GM13977 (cell line): ENCODE measurements around the gene LRP1B.
"Not testable (repeated sequence)": the region's sequence is repeated elsewhere in the genome, so short reads cannot be mapped to it uniquely, and the experiment has no call there.

Experiments
- DNase-seq: peaks from one replicate; pipeline ENCODE4 v3.0.0; 2012; ENCODE audit warnings: low spot score
- in situ Hi-C: fragments of 300-500 bp; cut with MboI; formaldehyde crosslinking; loops from one replicate; pipeline ENCODE4 v1.12.0; 2022; ENCODE audit warnings: low sequenced_read_pairs, low pct_unique_long_range_greater_than_20kb, mixed read lengths, inconsistent platforms; ENCODE audit not compliant: unreplicated experiment
- TF ChIP-seq, protein P1 (sequence below): IDR thresholded peaks from 2 replicates; pipeline ENCODE4 v1.5.1; 2012; ENCODE audit warnings: mild to moderate bottlenecking, control low read depth; ENCODE audit not compliant: insufficient read depth; ENCODE audit errors: extremely low read depth, missing control alignments

LRP1B gene

DNA sequence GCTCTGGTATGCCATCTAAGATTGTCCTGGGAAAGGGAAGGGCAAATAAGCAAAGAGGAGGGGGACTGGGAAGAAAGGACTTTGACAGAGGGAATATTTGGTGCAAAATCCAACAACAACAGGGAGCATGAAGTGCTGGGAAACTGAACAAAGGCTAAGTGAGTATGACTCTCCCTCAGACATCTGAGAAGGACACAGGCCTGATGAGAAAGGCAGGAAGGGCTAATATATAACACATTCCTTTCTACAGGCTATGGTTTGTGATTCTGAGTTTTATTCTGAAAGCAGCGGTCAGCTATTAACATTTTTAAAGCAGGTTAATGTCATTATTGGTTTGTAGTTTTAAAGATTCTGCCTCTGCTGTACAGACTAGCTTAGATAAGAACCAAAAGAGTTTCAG, 1579.5 kb downstream of the LRP1B start:
- in situ Hi-C loops = no loop called here

DNA sequence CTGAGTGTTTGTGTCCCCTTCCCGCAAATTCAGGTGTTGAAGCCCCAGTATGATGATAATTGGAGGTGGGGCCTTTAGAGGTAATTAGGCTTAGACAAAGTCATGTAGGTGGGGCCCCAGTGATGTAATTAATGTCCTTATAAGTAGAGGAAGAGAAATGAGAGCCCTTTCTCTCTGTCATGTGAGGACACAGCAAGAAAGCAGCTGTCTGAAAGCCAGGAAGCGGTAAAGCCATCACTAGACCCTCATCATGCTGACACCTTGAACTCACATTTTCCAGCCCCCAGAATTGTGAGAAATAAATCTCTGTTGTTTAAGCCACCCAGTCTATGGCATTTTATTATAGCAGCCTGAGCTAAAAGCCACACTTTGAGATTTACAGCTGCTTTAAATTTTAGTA, 1580.0 kb downstream of the LRP1B start:
- in situ Hi-C loops = no loop called here
- no peak for DNase-seq
- TF ChIP-seq, protein P1, sequence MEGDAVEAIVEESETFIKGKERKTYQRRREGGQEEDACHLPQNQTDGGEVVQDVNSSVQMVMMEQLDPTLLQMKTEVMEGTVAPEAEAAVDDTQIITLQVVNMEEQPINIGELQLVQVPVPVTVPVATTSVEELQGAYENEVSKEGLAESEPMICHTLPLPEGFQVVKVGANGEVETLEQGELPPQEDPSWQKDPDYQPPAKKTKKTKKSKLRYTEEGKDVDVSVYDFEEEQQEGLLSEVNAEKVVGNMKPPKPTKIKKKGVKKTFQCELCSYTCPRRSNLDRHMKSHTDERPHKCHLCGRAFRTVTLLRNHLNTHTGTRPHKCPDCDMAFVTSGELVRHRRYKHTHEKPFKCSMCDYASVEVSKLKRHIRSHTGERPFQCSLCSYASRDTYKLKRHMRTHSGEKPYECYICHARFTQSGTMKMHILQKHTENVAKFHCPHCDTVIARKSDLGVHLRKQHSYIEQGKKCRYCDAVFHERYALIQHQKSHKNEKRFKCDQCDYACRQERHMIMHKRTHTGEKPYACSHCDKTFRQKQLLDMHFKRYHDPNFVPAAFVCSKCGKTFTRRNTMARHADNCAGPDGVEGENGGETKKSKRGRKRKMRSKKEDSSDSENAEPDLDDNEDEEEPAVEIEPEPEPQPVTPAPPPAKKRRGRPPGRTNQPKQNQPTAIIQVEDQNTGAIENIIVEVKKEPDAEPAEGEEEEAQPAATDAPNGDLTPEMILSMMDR = no peak

More for the DNA sequence above, 1579.5 kb downstream of the LRP1B start:
- DNase-seq = no peak
- TF ChIP-seq, protein P1 = no peak

DNA sequence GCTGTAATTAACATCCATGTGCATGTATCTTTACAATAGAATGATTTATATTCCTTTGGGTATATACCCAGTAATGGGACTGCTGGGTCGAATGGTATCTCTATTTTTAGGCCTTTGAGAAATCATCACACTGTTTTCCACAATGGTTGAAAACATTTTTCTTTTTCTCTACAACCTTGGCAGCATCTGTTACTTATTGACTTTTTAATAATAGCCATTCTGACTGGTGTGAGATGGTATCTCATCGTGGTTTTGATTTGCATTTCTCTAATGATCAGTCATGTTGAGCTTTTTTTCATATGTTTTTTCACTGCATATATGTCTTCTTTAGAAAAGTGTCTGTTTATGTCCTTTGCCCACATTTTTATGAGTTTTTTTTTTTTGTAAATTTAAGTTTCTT, 1586.0 kb downstream of the LRP1B start:
- DNase-seq, in situ Hi-C loops: not testable (repeated sequence)

DNA sequence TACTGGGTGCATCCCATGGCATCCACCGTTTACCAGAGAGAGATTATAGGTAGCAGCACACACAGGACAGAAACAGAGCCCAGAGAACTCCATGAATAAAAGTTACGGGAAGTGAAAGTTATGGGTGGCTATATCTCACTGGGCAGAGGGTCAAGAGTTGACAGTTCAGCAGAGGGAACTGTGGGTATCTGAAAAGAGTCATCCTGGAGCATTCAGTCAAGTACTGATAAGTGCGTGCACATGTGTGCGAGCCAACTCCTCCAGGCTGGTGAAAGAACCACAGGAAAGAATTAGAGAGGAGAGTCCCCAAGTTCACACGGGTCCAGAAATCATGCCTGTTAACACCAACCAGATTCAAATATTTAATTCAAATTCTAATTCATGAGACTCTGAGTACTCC, 1588.2 kb downstream of the LRP1B start:
- no peak for DNase-seq
- TF ChIP-seq, protein P1 = no peak
- in situ Hi-C loops = no loop called here

DNA sequence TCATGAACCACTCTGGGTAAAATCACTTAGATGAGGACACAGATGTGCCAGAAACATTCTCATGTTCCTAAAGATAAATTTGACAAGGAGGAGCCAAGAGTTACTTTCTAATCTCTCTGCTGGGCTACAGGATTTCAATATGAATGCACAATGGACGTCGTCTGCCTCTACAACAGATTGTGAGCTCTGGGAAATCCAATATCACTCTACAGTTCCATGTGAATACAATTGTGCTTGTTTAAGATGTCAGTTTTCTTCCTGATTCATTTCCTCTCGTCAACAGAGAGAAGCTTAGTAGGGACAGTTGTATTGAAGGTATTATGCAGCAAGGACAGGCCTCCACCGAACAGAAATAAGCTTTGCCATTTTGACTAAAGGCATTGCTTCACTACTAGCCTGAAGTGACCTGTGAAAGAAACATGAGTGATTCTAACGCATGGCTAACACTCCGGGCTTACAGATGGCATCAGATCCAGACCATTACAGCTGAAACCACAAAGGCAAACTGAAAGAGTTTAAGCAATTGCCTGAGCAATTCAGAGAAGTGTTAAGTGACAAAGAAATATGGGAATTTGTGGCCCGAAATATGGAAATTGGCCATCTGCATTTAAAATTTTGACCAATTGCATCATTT, 1591.5 kb downstream of the LRP1B start:
- TF ChIP-seq, protein P1 = no peak
- in situ Hi-C loops = no loop called here
- no peak for DNase-seq

DNA sequence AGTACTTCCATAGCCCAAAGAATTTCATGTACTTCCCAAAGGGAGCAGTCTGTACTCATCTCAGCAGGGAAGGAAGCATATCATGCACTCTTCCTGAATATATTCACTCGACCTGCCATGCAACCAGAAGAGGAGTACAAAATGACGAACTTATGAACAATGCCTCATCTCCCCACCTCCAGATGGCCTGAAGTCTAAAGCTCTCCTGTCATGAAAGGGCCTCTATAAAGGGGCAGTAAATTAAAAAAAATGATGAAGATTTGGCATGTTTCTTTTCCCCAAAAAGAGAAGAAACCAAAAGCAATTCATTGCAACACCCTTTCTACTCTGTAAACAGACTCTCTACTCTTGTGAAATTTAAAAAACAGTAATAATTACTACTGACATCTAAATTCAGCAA, 1601.1 kb downstream of the LRP1B start:
- TF ChIP-seq, protein P1 = no peak
- in situ Hi-C loops = no loop called here
- DNase-seq = no peak

DNA sequence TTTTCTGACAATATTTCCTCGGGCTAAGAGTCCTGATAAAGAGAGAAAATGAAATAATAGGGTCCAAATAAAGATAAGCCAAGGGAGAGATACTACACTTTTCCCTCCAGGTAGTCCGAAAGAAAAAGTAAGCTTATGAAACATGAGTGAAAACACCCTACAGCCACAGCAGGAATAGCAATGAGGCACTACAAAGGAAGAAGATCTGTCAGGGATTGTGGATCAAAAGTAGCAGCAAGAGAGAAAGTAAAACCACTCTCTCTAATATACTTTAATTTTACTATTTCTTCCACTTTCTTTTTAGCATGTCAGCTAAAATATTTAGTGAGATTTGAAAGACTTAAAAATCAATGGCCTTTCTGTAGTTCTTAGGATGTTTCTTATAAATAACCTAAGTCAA, 1601.8 kb downstream of the LRP1B start:
- TF ChIP-seq, protein P1 = no peak
- in situ Hi-C loops = no loop called here

More for the DNA sequence above, 1601.8 kb downstream of the LRP1B start:
- DNase-seq = no peak
